Subcutaneous abdominal adipose tissue (tissue), 5 donors: ENCODE measurements around the gene P2RX7.

ENCODE experiments used
- H3K27ac ChIP-seq: one replicate; pipeline ENCODE4 v1.7.0; 2013; ENCODE audit warnings: low read depth, mild to moderate bottlenecking, inconsistent platforms, low read length, moderate library complexity
- H3K27me3 ChIP-seq, 5 donors: one replicate each; pipeline ENCODE4 v1.7.0; 2013; ENCODE audit warnings: low read length in 5 of 5, inconsistent platforms in 1 of 5; ENCODE audit not compliant: control insufficient read depth in 5 of 5, insufficient read depth in 4 of 5
- H3K36me3 ChIP-seq, 5 donors: one replicate each; pipeline ENCODE4 v1.7.0; 2013; ENCODE audit warnings: low read length in 5 of 5; ENCODE audit not compliant: control insufficient read depth in 5 of 5, insufficient read depth in 5 of 5
- H3K4me1 ChIP-seq, 5 donors: one replicate each; pipeline ENCODE4 v1.7.0; 2013; ENCODE audit warnings: low read length in 5 of 5, mild to moderate bottlenecking in 3 of 5, moderate library complexity in 1 of 5; ENCODE audit not compliant: control insufficient read depth in 5 of 5, insufficient read depth in 5 of 5
- H3K4me3 ChIP-seq, 5 donors: one replicate each; pipeline ENCODE4 v1.7.0; 2013; ENCODE audit warnings: low read length in 5 of 5, low read depth in 1 of 5
- H3K9ac ChIP-seq, 5 donors: one replicate each; pipeline ENCODE4 v1.7.0; 2013; ENCODE audit warnings: low read length in 5 of 5, mild to moderate bottlenecking in 4 of 5, moderate library complexity in 3 of 5
- H3K9me3 ChIP-seq, 5 donors: one replicate each; pipeline ENCODE4 v1.7.0; 2013; ENCODE audit warnings: low read length in 5 of 5; ENCODE audit not compliant: control insufficient read depth in 5 of 5
- donor health status: healthy.
- donor health status: healthy.
- donor health status: healthy.
- donor health status: healthy.
- donor health status: healthy.

The P2RX7 gene

DNA sequence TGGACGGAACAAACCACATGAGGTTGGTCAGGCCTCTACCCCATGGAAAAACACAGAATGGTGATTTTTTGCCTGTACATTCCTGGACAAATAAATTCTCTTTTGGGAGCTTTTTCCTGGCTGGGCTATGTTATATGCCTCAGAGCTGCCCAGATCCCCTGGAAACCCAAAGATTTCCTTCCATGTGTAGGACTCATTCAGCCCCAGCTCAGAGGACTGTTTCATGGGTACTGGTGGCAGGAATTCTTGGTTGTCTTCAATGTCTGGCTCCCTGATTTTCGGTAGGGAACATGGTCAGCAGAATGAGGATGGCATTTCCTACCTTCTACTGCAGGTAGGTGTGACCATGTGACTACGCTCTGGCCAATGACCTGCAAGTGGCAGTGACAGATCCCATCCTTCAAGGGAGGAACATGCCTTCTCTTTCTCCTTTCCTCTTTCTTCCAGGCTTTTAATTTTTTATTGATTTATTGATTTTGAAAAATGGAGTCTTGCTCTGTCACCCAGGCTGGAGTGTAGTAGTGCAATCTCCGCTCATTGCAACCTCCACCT, 15.4 kb upstream of the P2RX7 start:
- Histone ChIP-seq H3K27ac (no peak overlapping the region), H3K27me3 (peaks cover 0 to 3% (median 0%) of the 10 kb centered on the region in 5 donors), H3K9me3 (no peaks in the 10 kb centered on the region), H3K36me3 (no peaks in the 10 kb centered on the region), H3K4me3 (no peak overlapping the region), H3K4me1 (peaks cover 0 to 4% (median 0%) of the 10 kb centered on the region in 5 donors), H3K9ac (no peak overlapping the region)

DNA sequence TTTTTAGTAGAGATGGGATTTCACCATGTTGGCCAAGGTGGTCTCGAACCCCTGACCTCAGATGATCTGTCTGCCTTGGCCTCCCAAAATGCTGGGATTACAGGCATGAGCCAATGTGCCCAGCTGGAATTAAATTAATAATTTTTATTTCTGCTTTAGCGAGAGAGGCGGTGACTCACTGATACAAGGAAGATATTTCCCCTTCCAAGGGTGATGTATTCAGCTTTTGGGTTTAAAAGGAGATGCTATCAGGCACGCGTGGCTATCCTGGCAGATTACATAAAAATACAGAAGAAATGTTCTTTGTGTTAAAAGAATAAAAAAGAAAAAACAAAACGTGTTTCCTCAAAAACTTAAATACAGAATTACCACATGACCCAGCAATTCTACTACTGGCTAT, 12.4 kb upstream of the P2RX7 start:
- H3K9me3 ChIP-seq: no peaks in the 10 kb centered on the region
- peaks cover 0 to 7% (median 0%) of the 10 kb centered on the region in 5 donors for H3K4me1 ChIP-seq
- no peak overlapping the region for H3K4me3 ChIP-seq
- no peaks in the 10 kb centered on the region for H3K36me3 ChIP-seq
- H3K9ac ChIP-seq: no peak overlapping the region
- H3K27me3 ChIP-seq: peaks cover 0 to 3% (median 0%) of the 10 kb centered on the region in 5 donors
- H3K27ac ChIP-seq: no peak overlapping the region

DNA sequence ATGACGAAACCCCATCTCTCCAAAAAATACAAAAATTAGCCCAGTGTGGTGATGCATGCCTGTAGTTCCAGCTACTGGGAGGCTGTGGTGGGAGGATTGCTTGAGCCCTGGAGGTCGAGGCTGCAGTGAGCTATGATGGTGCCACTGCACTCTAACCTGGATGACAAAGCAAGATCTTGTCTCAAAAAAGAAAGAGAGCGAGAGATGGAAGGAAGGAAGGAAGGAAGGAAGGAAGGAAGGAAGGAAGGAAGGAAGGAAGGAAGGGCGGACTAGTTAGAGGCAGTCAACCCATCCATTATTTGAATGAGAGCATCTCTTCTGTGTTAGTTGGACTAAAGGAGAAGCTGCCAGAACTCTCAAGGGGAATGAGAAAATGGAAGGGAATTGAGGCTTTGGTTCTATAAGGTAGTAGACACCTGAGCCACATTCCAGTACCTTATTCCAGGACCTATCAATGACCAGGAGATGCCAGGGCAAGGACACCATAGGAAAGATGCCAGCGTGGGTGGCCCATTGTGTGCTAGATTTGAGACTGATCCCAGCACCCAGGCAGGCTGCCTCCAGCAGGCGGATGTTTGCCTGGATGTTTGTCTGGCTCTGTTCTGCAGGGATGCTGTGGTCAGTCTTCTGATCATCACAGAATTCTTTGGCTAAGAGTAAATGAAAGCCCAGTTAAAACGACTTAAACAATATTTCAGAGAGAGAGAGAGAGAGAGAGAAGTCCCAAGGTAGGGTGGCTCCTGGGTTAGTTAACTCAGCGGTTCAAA, 11.5 kb upstream of the P2RX7 start:
- H3K27ac ChIP-seq: no peak overlapping the region
- H3K4me3 ChIP-seq: no peak overlapping the region
- no peaks in the 10 kb centered on the region for H3K9me3 ChIP-seq
- peaks cover 0 to 7% (median 0%) of the 10 kb centered on the region in 5 donors for H3K4me1 ChIP-seq
- H3K9ac ChIP-seq: no peak overlapping the region
- H3K27me3 ChIP-seq: peaks cover 0 to 3% (median 0%) of the 10 kb centered on the region in 5 donors
- H3K36me3 ChIP-seq: no peaks in the 10 kb centered on the region

DNA sequence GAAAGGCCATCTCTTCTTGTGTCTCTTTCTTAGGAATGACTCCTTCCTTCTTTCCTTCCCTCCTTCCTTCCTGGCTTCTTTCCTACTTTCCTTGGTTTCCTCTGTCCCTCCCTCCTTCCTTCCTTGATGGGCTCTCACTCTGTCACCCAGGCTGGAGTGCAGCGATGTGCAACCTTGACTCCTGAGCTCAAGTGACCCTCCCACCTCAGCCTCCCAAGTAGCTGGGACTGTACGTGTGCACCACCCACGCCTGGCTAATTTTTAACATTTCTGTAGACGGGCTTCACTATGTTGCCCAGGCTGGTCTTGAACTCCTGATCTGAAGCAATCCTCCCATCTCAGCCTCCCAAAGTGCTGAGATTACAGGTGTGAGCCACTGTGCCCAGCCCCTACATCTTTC, 10.9 kb upstream of the P2RX7 start:
- no peaks in the 10 kb centered on the region for H3K9me3 ChIP-seq
- H3K27me3 ChIP-seq: peaks cover 0 to 3% (median 0%) of the 10 kb centered on the region in 5 donors
- no peak overlapping the region for H3K4me3 ChIP-seq
- H3K4me1 ChIP-seq: peaks cover 0 to 5% (median 0%) of the 10 kb centered on the region in 5 donors
- no peaks in the 10 kb centered on the region for H3K36me3 ChIP-seq
- H3K9ac ChIP-seq: no peak overlapping the region
- H3K27ac ChIP-seq: no peak overlapping the region

DNA sequence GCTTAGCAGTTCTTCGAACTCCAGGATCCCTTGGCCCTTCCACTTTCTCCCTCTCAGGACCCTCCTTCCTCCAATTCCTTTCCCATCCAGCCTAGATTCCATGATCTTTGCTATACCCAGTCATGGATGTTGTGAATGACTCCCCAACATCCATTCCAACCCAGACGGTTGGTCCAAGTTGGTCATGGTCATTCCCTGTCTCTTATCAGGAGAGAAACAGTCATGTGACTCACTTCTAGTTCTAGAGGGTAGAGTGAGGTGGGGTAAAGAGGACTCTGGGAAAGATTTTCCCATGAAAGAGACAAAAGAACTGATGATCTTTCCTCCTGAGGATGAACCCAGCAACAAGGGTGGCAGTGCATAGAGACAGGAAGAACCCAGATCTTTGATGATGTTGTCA, 9.2 kb upstream of the P2RX7 start:
- peaks cover 0 to 3% (median 0%) of the 10 kb centered on the region in 5 donors for H3K27me3 ChIP-seq
- H3K27ac ChIP-seq: no peak overlapping the region
- no peak overlapping the region for H3K4me3 ChIP-seq
- no peak overlapping the region for H3K9ac ChIP-seq
- H3K9me3 ChIP-seq: no peaks in the 10 kb centered on the region
- peaks cover 0 to 8% (median under 1%) of the 10 kb centered on the region in 5 donors for H3K4me1 ChIP-seq
- no peaks in the 10 kb centered on the region for H3K36me3 ChIP-seq

DNA sequence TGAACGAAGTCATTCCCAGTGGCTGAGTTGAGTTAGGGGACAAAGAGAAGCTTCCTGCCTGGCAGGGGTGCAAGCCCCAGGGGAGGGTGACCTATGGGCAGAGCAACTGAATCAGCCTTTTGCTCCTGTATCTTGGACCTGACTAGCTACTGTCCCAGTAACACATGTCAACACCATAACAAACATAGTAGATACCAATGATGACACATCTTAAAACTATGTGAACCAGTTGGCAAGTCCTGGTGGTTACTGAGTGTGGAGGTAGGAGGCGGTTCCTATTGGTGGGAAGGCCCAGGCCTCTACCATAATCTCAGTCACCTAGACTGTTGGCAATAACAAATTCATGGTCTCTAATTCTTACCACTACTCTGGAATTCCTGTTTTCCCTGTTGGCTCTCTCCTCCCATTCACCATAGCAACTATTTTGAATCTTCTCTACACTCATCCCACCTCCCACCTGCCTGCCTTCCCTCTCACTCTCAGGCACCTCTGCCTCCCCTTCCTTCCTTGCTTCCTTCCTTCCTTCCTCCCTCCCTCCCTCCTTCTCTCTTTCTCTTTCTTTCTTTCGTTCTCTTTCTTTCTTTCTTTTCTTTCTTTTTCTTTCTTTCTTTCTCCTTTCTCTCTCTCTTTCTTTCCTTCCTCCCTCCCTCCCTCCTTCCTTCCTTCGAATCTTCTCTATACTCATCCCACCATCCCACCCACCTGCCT, 8.1 kb upstream of the P2RX7 start:
- Histone ChIP-seq H3K36me3 (no peaks in the 10 kb centered on the region), H3K9me3 (no peaks in the 10 kb centered on the region), H3K27me3 (peaks cover 0 to 3% (median 0%) of the 10 kb centered on the region in 5 donors), H3K9ac (no peak overlapping the region), H3K4me3 (no peak overlapping the region), H3K4me1 (peaks cover 2 to 19% (median 7%) of the 10 kb centered on the region in 5 donors), H3K27ac (no peak overlapping the region)

DNA sequence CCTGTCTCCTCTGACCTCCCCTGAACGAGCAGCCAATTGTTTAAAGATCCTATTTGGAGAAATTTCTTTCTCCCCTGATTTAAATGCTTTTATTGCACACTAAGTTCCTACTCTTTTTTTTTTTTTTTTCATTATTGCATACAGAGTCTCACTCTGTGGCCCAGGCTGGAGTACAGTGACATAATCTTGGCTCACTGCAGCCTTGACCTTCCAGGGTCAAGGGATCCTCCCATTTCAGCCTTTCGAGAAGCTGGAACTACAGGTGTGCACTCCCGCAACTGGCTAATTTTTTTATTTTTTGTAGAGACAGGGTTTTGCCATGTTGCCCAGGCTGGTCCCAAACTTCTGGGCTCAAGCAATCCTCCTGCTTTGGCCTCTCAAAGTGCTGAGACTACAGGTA, 5.2 kb upstream of the P2RX7 start:
- Histone ChIP-seq H3K4me1 (peaks cover 2 to 25% (median 12%) of the 10 kb centered on the region in 5 donors), H3K27me3 (no peaks in the 10 kb centered on the region), H3K4me3 (no peak overlapping the region), H3K27ac (no peak overlapping the region), H3K9me3 (no peaks in the 10 kb centered on the region), H3K36me3 (no peaks in the 10 kb centered on the region), H3K9ac (no peak overlapping the region)

DNA sequence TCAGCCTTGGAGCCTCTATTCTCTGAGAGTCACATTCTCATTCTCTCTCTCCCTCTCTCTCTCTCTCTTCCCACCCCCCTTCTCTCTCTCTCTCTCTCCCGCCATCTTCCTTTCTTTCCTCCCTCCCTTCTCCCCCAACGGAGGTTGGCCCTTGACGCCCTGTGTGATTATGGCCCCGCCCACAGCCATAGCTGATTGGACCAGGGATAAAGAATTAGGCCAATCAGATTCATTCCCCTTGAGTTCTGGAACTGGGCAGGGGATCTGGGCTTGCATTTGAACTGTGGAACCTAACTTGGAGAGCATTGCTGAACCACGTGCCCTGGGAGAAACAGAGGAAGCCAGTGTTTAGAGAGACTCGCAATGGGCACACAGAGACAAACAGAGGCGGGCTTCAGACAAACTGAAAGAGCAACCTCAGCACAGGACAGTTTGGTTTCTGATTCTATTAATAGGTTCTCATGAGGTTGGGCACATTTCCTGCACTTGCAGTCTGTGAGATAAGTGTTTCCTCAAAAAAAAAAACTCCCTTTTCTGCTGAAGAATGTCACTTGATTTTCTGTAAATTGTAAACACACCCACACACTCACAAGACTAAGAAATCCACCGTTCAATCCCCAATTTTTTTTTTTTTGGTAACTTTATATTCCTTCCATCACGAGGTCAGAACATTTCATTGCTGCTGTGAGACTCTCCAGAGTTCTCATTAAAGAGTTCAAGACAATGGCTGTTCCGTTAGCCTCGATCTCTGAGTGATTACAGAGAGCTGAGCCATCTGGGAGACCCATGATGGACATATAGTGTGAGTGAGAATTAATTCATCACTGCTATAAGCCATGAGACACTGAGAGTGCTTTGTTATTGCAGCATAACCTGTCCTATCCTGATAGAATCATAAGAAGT, 3.5 kb upstream of the P2RX7 start:
- Histone ChIP-seq H3K27ac (peak overlapping the region; percentile 19), H3K9ac (no peak overlapping the region), H3K4me3 (peak overlapping the region in 4 of 5 donors; percentile 23 to 44 (median 36))

DNA sequence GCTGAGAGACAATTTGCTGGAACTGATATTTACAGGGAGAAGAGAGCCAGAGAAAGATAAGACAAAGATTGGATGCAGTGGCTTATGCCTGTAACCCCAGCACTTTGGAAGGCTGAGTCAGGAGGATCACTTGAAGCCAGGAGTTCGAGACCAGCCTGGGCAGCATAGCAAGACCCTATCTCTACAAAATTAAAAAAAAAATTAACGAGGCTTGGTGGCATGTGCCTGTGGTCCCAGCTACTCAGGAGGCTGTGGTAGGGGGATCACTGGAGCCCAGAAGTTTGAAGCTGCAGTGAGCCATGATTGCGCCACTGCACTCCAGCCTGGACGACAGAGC, 2.9 kb upstream of the P2RX7 start:
- Histone ChIP-seq H3K9ac (no peak overlapping the region), H3K36me3 (no peaks in the 10 kb centered on the region), H3K4me1 (peaks cover 2 to 39% (median 21%) of the 10 kb centered on the region in 5 donors), H3K27me3 (no peaks in the 10 kb centered on the region), H3K27ac (peak overlapping the region; percentile 19), H3K9me3 (no peaks in the 10 kb centered on the region), H3K4me3 (no peak overlapping the region)

More for the DNA sequence above, 3.5 kb upstream of the P2RX7 start:
- Histone ChIP-seq H3K9me3 (no peaks in the 10 kb centered on the region), H3K36me3 (no peaks in the 10 kb centered on the region), H3K4me1 (peaks cover 2 to 41% (median 21%) of the 10 kb centered on the region in 5 donors), H3K27me3 (no peaks in the 10 kb centered on the region)
